ENCODE data around the gene RHBDD3. TPM values are rescaled to one million over a fixed set of nuclear protein-coding genes. Genes with fewer than 3 reads are reported as not detected.

The RHBDD3 gene
- total RNA-seq, 1 donor from 2014 or later: 29.7 TPM

GRCh38 chr22:29218758-29219408 is 48.9 kb downstream of the RHBDD3 start:
- Histone ChIP-seq H3K4me3 (no peak overlapping the region), H3K27ac (no peak overlapping the region), H3K9me3 (no peaks in the 10 kb centered on the region), H3K36me3 (no peaks in the 10 kb centered on the region), H3K4me1 (peaks cover 5% of the 10 kb centered on the region), H3K27me3 (no peaks in the 10 kb centered on the region)
- no peak for TF ChIP-seq CTCF (IDR thresholded peaks at IDR 0.05)
- TF ChIP-seq POLR2AphosphoS5 (IDR thresholded peaks at IDR 0.05; ENCODE audit: insufficient read depth in 1 of 2, low read depth in 1 of 2): no peak
- TF ChIP-seq POLR2A (IDR thresholded peaks at IDR 0.05): no peak
- DNase-seq (ENCODE audit: extremely low spot score in 2 of 2): no peak
- intact Hi-C loops (cut with DNase I): no loop called here

- no peak for DNase-seq (ENCODE audit: extremely low spot score in 2 of 2)
- Histone ChIP-seq H3K4me1 (no peaks in the 10 kb centered on the region), H3K27ac (no peak overlapping the region), H3K36me3 (no peaks in the 10 kb centered on the region), H3K4me3 (no peak overlapping the region), H3K9me3 (no peaks in the 10 kb centered on the region), H3K27me3 (no peaks in the 10 kb centered on the region)
- intact Hi-C loops (cut with DNase I): no loop called here
- no peak for TF ChIP-seq CTCF (IDR thresholded peaks at IDR 0.05)
- TF ChIP-seq POLR2A (IDR thresholded peaks at IDR 0.05): no peak
- no peak for TF ChIP-seq POLR2AphosphoS5 (IDR thresholded peaks at IDR 0.05; ENCODE audit: insufficient read depth in 1 of 2, low read depth in 1 of 2)
Observed at GRCh38 chr22:29217827-29218757, 49.7 kb downstream of the RHBDD3 start.

DNA sequence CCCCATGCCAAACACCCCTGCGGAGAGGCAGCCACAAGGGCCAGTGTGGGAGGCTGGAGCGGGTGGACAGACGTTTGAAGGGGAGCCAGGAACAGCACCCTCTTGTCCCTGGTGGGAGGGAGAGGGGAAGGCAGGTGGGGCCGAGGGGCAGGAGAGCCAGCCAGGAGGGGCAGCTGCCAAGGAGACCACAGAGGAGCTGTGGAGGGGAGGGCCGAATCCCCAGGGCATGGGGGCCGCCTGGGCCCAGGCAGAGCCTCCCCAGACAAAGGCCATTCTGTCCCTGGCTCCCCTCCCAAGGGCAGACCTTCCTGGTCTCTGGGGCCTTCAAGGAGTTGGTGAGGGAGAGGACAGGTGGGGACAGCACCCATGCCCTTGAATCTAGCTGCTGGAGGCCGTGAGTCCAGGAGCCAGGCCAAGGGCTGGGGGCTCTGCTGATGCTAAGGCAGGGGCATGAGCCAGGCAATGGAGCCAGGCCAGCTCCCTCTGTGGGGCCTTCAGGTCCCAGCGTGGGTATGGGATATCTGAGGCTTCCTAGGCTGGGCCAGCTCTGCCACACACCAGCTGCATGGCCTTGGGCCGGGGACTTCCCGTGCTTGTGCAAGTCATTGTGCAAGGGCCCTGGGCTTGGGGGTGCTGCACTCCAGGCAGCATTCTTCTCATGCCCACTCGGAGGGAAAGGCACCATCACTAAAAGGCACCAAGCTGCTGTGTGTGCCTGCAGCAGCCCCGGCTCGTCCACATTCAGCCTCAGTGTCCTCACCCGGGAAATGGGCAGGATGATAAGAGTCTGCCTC is 50.7 kb downstream of the RHBDD3 start:
- Histone ChIP-seq H3K27me3 (no peaks in the 10 kb centered on the region), H3K27ac (no peak overlapping the region), H3K9me3 (no peaks in the 10 kb centered on the region), H3K4me1 (no peaks in the 10 kb centered on the region), H3K36me3 (no peaks in the 10 kb centered on the region), H3K4me3 (no peak overlapping the region)
- intact Hi-C loops (cut with DNase I): no loop called here
- DNase-seq (ENCODE audit: extremely low spot score in 2 of 2): no peak
- TF ChIP-seq CTCF (IDR thresholded peaks at IDR 0.05) (no peak), POLR2A (IDR thresholded peaks at IDR 0.05) (no peak), POLR2AphosphoS5 (IDR thresholded peaks at IDR 0.05; ENCODE audit: insufficient read depth in 1 of 2, low read depth in 1 of 2) (no peak)

DNA sequence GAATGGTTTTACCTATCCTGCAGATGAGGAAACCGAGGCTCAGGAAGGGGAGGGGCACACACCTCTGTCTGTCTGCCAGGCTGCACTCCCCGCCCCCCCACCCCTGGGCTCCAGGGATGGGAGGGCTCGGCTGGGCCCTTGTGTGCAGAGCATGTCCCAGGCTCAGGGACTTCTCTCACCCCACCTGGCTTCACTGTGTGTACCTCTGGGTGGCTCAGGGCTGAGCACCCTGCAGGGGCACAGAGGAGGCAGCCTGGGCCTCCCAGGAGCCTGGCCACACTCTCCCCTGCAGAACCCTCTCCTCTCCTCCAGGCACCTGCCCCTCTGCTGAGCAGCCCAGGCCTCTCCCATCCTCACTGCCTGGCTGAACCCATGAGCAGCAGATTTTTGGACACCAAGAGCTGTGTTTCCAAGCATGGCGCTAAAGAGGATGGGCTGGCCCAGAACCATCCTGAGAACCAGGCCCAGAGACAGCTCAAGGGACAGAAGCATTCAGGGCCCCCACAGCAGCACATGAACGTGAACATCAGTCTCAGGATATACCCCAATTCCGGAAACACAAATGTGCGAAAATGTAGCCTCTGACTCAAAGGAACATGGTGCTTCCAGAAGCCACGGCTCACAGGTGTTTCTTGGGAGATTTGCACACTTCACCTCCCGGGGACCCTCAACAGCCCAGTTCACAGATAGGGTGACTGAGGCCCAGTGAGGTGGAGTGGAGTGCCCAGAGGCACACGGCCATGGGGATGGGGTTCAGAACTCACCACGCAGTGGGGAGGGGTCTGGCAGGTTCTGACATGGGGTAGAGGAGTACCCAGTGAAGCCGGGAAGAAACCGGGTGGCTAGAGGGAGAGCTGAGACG is 51.5 kb downstream of the RHBDD3 start:
- H3K9me3 ChIP-seq: no peaks in the 10 kb centered on the region
- intact Hi-C loops (cut with DNase I): no loop called here
- H3K27me3 ChIP-seq: no peaks in the 10 kb centered on the region
- no peak for DNase-seq (ENCODE audit: extremely low spot score in 2 of 2)
- TF ChIP-seq POLR2AphosphoS5 (IDR thresholded peaks at IDR 0.05; ENCODE audit: insufficient read depth in 1 of 2, low read depth in 1 of 2): no peak
- no peak for TF ChIP-seq CTCF (IDR thresholded peaks at IDR 0.05)
- no peak for TF ChIP-seq POLR2A (IDR thresholded peaks at IDR 0.05)
- no peaks in the 10 kb centered on the region for H3K36me3 ChIP-seq
- H3K4me1 ChIP-seq: no peaks in the 10 kb centered on the region
- H3K27ac ChIP-seq: no peak overlapping the region
- no peak overlapping the region for H3K4me3 ChIP-seq

All from vagina (tissue), 2 donors.